Calu3 (cell line): ENCODE data around the gene SAMD15. TPM values are rescaled to one million over a fixed set of nuclear protein-coding genes. Genes with fewer than 3 reads are reported as not detected.

Source experiments
- BruUV-seq: library from RNA; stranded (reverse); fragments of 400-500 nt; replicated peaks from 2 replicates; lab custom pipeline; 2021; lab: Mats Ljungman, UMichigan
- CTCF ChIA-PET: fragments of 300-600 bp; sonication (Branson Sonifier 250); formaldehyde crosslinking; loops from one replicate; lab custom pipeline; 2022; ENCODE audit warnings: antibody characterized with exemption; lab: Charles Lee
- DNase-seq: peaks from one replicate; pipeline ENCODE4 v3.0.0; 2022
- H3K27ac Mint-ChIP-seq: one replicate; pipeline ENCODE4 v1.8.0; 2022; ENCODE audit warnings: mixed read lengths; ENCODE audit not compliant: unreplicated experiment
- H3K27me3 Mint-ChIP-seq: one replicate; pipeline ENCODE4 v1.8.0; 2022; ENCODE audit warnings: mixed read lengths; ENCODE audit not compliant: unreplicated experiment
- H3K36me3 Mint-ChIP-seq: one replicate; pipeline ENCODE4 v1.8.0; 2022; ENCODE audit warnings: mild to moderate bottlenecking, moderate library complexity, mixed read lengths; ENCODE audit not compliant: insufficient read depth, unreplicated experiment
- H3K4me1 Mint-ChIP-seq: one replicate; pipeline ENCODE4 v1.8.0; 2022; ENCODE audit warnings: mild to moderate bottlenecking, low read depth, mixed read lengths; ENCODE audit not compliant: unreplicated experiment
- H3K4me3 Mint-ChIP-seq: one replicate; pipeline ENCODE4 v1.8.0; 2022; ENCODE audit warnings: mild to moderate bottlenecking, low read depth, moderate library complexity, mixed read lengths; ENCODE audit not compliant: unreplicated experiment
- H3K9me3 Mint-ChIP-seq: one replicate; pipeline ENCODE4 v1.8.0; 2022; ENCODE audit warnings: low read depth, mixed read lengths; ENCODE audit not compliant: unreplicated experiment
- CTCF ChIP-seq: fragments of 200-600 bp; IDR thresholded peaks from one replicate; pipeline ENCODE4 v1.8.0; 2022; ENCODE audit warnings: antibody characterized with exemption; ENCODE audit not compliant: unreplicated experiment
- intact Hi-C: fragments of 100-400 bp; cut with micrococcal nuclease; formaldehyde crosslinking; loops from one replicate; pipeline ENCODE4 v1.10.0; 2022; ENCODE audit not compliant: unreplicated experiment
- total RNA-seq: library from RNA; stranded (reverse); gene quantifications from 2 replicates; pipeline ENCODE4 v1.2.3, GENCODE V29; 2022

SAMD15 gene
- total RNA-seq, 1 experiment from 2014 or later = 0.52 TPM

GRCh38 chr14:77342726-77343397 is 34.3 kb upstream of the SAMD15 start:
- H3K4me1 Mint-ChIP-seq = no peaks in the 10 kb centered on the region
- H3K27ac Mint-ChIP-seq = no peak overlapping the region

GRCh38 chr14:77343662-77344061 is 33.5 kb upstream of the SAMD15 start:
- intact Hi-C loops = no loop called here
- no peak for DNase-seq
- Mint-ChIP-seq H3K4me1 (no peaks in the 10 kb centered on the region), H3K27me3 (no peaks in the 10 kb centered on the region), H3K27ac (no peak overlapping the region), H3K4me3 (no peak overlapping the region), H3K36me3 (no peaks in the 10 kb centered on the region), H3K9me3 (no peaks in the 10 kb centered on the region)
- no TSS peak for BruUV-seq
- CTCF ChIA-PET = interaction anchor here (0.6 kb wide), 1 partner anchor 28 kb away, joined by 3 read pairs; no protein-coding TSS in a partner anchor
- no peak for TF ChIP-seq CTCF

More at GRCh38 chr14:77342726-77343397, 34.3 kb upstream of the SAMD15 start:
- no peak for DNase-seq
- intact Hi-C loops = no loop called here
- H3K27me3 Mint-ChIP-seq = no peaks in the 10 kb centered on the region
- no peak for TF ChIP-seq CTCF
- H3K4me3 Mint-ChIP-seq = no peak overlapping the region
- no peaks in the 10 kb centered on the region for H3K9me3 Mint-ChIP-seq
- no peaks in the 10 kb centered on the region for H3K36me3 Mint-ChIP-seq
- CTCF ChIA-PET = interaction anchor here (0.5 to 0.6 kb wide), 2 partner anchors 27 to 187 kb away, joined by 3 read pairs; no protein-coding TSS in a partner anchor
- no TSS peak for BruUV-seq

GRCh38 chr14:77344377-77344996 is 32.7 kb upstream of the SAMD15 start:
- DNase-seq = no peak
- Mint-ChIP-seq H3K9me3 (no peaks in the 10 kb centered on the region), H3K4me3 (no peak overlapping the region), H3K4me1 (no peaks in the 10 kb centered on the region), H3K36me3 (no peaks in the 10 kb centered on the region), H3K27me3 (no peaks in the 10 kb centered on the region), H3K27ac (no peak overlapping the region)
- BruUV-seq = no TSS peak
- no peak for TF ChIP-seq CTCF
- intact Hi-C loops = no loop called here
- CTCF ChIA-PET = no interaction called here

GRCh38 chr14:77346495-77346894 is 30.7 kb upstream of the SAMD15 start:
- CTCF ChIA-PET = no interaction called here

More at GRCh38 chr14:77346495-77346894, 30.7 kb upstream of the SAMD15 start:
- TF ChIP-seq CTCF = no peak
- H3K27me3 Mint-ChIP-seq = no peaks in the 10 kb centered on the region
- no peaks in the 10 kb centered on the region for H3K36me3 Mint-ChIP-seq
- H3K4me1 Mint-ChIP-seq = no peaks in the 10 kb centered on the region
- H3K4me3 Mint-ChIP-seq = no peak overlapping the region
- intact Hi-C loops = no loop called here
- BruUV-seq = no TSS peak
- no peaks in the 10 kb centered on the region for H3K9me3 Mint-ChIP-seq
- DNase-seq = no peak
- H3K27ac Mint-ChIP-seq = no peak overlapping the region
